HepG2 (cell line): ENCODE data around the gene ADAT3. TPM values are rescaled to one million over a fixed set of nuclear protein-coding genes. Genes with fewer than 3 reads are reported as not detected.

Experiments used
- AHDC1 ChIP-seq: sonication (generic); formaldehyde crosslinking; IDR thresholded peaks from 2 replicates; pipeline ENCODE4 v1.5.1; 2020; ENCODE audit warnings: mild to moderate bottlenecking, missing genetic modification reagents, borderline replicate concordance
- CBX1 ChIP-seq: IDR thresholded peaks from one replicate; pipeline ENCODE4 v1.6.1; 2016; ENCODE audit warnings: antibody characterized with exemption, low read depth
- CHD2 ChIP-seq: IDR thresholded peaks from 2 replicates; pipeline ENCODE4 v1.6.1; 2011; ENCODE audit warnings: low read depth, low read length, improper control_type of control experiment
- DBP ChIP-seq: sonication (generic); formaldehyde crosslinking; IDR thresholded peaks from 2 replicates; pipeline ENCODE4 v1.4.0; 2020; ENCODE audit warnings: missing genetic modification reagents; ENCODE audit errors: not compliant biosample characterization
- E2F5 ChIP-seq: sonication (generic); formaldehyde crosslinking; conservative IDR thresholded peaks from 2 replicates; pipeline ENCODE4 v1.4.0; 2020; ENCODE audit warnings: missing genetic modification reagents
- HCFC1 ChIP-seq: fragments of 150-350 bp; IDR thresholded peaks from 2 replicates; pipeline ENCODE4 v1.6.1; 2014; ENCODE audit warnings: low read depth, low read length
- LCORL ChIP-seq, 2 experiments: fragments of 450-650 bp in 1 of 2; sonication (generic) in 1 of 2; formaldehyde crosslinking in 1 of 2; IDR thresholded peaks; 2 replicates each; pipeline versions ENCODE4 v1.5.0 to v1.6.1; 2017 to 2020; ENCODE audit warnings: antibody characterized with exemption in 1 of 2, missing genetic modification reagents in 1 of 2
- NR2F6 ChIP-seq, 2 experiments: IDR thresholded peaks; 2 replicates each; pipeline ENCODE4 v1.6.1; 2016; ENCODE audit warnings: antibody characterized with exemption in 1 of 2, mild to moderate bottlenecking in 1 of 2
- RFXAP ChIP-seq: sonication (generic); formaldehyde crosslinking; IDR thresholded peaks from 2 replicates; pipeline ENCODE4 v1.4.0; 2020; ENCODE audit warnings: missing genetic modification reagents, borderline replicate concordance
- RXRB ChIP-seq: IDR thresholded peaks from 2 replicates; pipeline ENCODE4 v1.6.1; 2016; ENCODE audit warnings: borderline replicate concordance, missing genetic modification reagents, missing compliant biosample characterization
- SAP130 ChIP-seq: IDR thresholded peaks from 2 replicates; pipeline ENCODE4 v1.6.1; 2016; ENCODE audit warnings: low read depth
- SPEN ChIP-seq: sonication (generic); formaldehyde crosslinking; IDR thresholded peaks from 2 replicates; pipeline ENCODE4 v1.5.1; 2020; ENCODE audit warnings: low read depth, mild to moderate bottlenecking, missing genetic modification reagents
- TOPORS ChIP-seq: sonication (generic); formaldehyde crosslinking; IDR thresholded peaks from 2 replicates; pipeline ENCODE4 v1.8.0; 2023; ENCODE audit warnings: mild to moderate bottlenecking, missing genetic modification reagents
- ZBTB1 ChIP-seq: sonication (generic); formaldehyde crosslinking; IDR thresholded peaks from 2 replicates; pipeline ENCODE4 v1.4.0; 2020; ENCODE audit warnings: missing genetic modification reagents, borderline replicate concordance
- ZBTB25 ChIP-seq: IDR thresholded peaks from 2 replicates; pipeline ENCODE4 v1.6.1; 2018; ENCODE audit warnings: missing genetic modification reagents
- ZNF280D ChIP-seq: sonication (generic); formaldehyde crosslinking; IDR thresholded peaks from 2 replicates; pipeline ENCODE4 v1.5.1; 2020; ENCODE audit warnings: mild to moderate bottlenecking, missing genetic modification reagents
- ZNF556 ChIP-seq: sonication (generic); formaldehyde crosslinking; IDR thresholded peaks from 2 replicates; pipeline ENCODE4 v1.4.0; 2020; ENCODE audit warnings: mild to moderate bottlenecking, missing genetic modification reagents, borderline replicate concordance
- ZNF788 ChIP-seq: sonication (generic); formaldehyde crosslinking; IDR thresholded peaks from 2 replicates; pipeline ENCODE4 v1.5.0; 2020; ENCODE audit warnings: mild to moderate bottlenecking, missing genetic modification reagents, borderline replicate concordance
- polyA plus RNA-seq, 8 experiments: library from polyadenylated mRNA; depleted of rRNA in 3 of 8; stranded (reverse) in 7 of 8; unstranded in 1 of 8; fragments of >200 nt; fragmentation: Illumina TruSeq in 4 of 8; extraction: Trizol in 4 of 8; gene quantifications; 2 replicates each; pipeline versions ENCODE4 v1.2.1 to v1.2.3, GENCODE V29; 2011 to 2016; ENCODE audit warnings: low read depth in 4 of 8, missing spikeins in 1 of 8, mixed read lengths in 1 of 8; ENCODE audit not compliant: insufficient read depth in 1 of 8
- total RNA-seq, 5 experiments: library from RNA; depleted of rRNA; stranded (reverse); fragments of >200 nt; fragmentation: Illumina TruSeq; extraction: Trizol; gene quantifications; 2 replicates each; pipeline ENCODE4 v1.2.3, GENCODE V29; 2016; ENCODE audit warnings: low read depth in 1 of 5

Gene ADAT3
- total and polyA plus RNA-seq, 2 of the 13 experiments (the other 11 are each of a cell fraction or from before 2014, with no cell fraction given), result 0.95 to 3.5 TPM

GRCh38 chr19:1901940-1902404, 3.2 kb upstream of the ADAT3 start (continued):
- TF ChIP-seq AHDC1 (no peak), ZNF556 (no peak), E2F5 (CRISPR knock-in tag) (no peak), ZBTB25 (peak; percentile 15; the same call in 1 of the 2 replicates), NR2F6 (IDR thresholded peaks at IDR 0.05) (no peak), NR2F6 (CRISPR knock-in tag; IDR thresholded peaks at IDR 0.05) (0 out of 2 replicates have a peak, but pooled peaks have one; percentile 14), SPEN (CRISPR knock-in tag) (no peak), RFXAP (CRISPR knock-in tag) (0 out of 2 replicates have a peak, but pooled peaks have one; percentile 37), RXRB (no peak), TOPORS (CRISPR knock-in tag) (no peak), ZBTB1 (CRISPR knock-in tag) (no peak), CHD2 (no peak), CBX1 (no peak), ZNF788 (CRISPR knock-in tag) (peak; percentile 52; the same call in 1 of the 2 replicates), SAP130 (CRISPR knock-in tag) (peak; percentile 55; the same call in 1 of the 2 replicates), HCFC1 (no peak), ZNF280D (CRISPR knock-in tag) (no peak), DBP (no peak), LCORL (IDR thresholded peaks at IDR 0.05) (no peak), LCORL (CRISPR knock-in tag; IDR thresholded peaks at IDR 0.05) (peak; percentile 40; the same call in 1 of the 2 replicates)
